ENCODE data around the gene MCTP1. TPM values are rescaled to one million over a fixed set of nuclear protein-coding genes. Genes with fewer than 3 reads are reported as not detected.

The MCTP1 gene
- total RNA-seq, 2 experiments from 2014 or later: not detected

DNA sequence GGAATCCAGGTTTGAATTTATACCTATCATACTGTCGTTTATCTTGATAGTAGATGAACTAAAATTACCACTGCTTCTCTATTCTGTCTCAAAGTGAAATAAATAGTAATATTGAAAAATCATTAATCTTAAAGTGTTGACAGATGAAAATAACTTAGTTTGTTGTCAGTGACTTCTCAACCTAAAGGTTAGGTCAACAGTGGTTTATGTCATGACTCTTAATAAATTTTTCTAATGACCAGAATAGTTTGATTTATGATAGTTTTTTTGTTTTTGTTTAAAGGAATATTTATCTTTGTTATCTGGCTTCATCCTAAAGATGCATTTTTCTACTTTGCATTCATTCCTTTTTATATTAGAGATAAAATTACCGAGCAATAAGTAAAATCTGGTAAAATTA, 585.3 kb downstream of the MCTP1 start:
- peaks cover 2% of the 10 kb centered on the region for H3K36me3 Mint-ChIP-seq (ENCODE audit: low read depth)
- no peak overlapping the region for H3K27ac Mint-ChIP-seq
- no peak for DNase-seq
- no peaks in the 10 kb centered on the region for H3K27me3 Mint-ChIP-seq (ENCODE audit: low read depth)
- no peak overlapping the region for H3K4me3 Mint-ChIP-seq
- H3K4me1 Mint-ChIP-seq (ENCODE audit: low read depth): peaks cover 4% of the 10 kb centered on the region
- H3K9me3 Mint-ChIP-seq: no peaks in the 10 kb centered on the region
- CTCF ChIA-PET: no interaction called here
- intact Hi-C loops (cut with micrococcal nuclease): no loop called here

DNA sequence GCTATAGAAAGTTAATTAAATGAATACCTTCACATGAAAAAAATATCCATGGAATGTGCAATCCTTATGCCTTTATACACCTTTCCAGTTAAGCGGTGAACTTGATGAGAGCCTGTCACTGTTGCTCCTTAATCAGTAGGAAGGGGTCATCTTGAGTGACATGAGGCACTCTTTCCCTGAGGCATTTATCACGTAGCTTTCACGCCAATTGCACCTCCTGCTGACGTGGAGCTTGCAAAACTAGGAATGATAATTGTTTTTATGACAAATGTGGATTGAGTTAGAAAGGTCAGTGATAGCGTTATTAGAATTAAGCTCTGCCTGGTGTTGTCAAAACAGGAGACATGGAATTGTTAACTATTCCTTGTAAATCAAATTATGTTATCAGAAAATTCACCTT, 586.7 kb downstream of the MCTP1 start:
- H3K9me3 Mint-ChIP-seq: no peaks in the 10 kb centered on the region
- CTCF ChIA-PET: interaction anchor here (0.6 kb wide), 1 partner anchor 1021 kb away, joined by 4 read pairs; no protein-coding TSS in a partner anchor
- H3K27me3 Mint-ChIP-seq (ENCODE audit: low read depth): no peaks in the 10 kb centered on the region
- intact Hi-C loops (cut with micrococcal nuclease): no loop called here
- peaks cover 4% of the 10 kb centered on the region for H3K4me1 Mint-ChIP-seq (ENCODE audit: low read depth)
- no peak overlapping the region for H3K4me3 Mint-ChIP-seq
- DNase-seq: no peak
- H3K27ac Mint-ChIP-seq: no peak overlapping the region
- peaks cover 2% of the 10 kb centered on the region for H3K36me3 Mint-ChIP-seq (ENCODE audit: low read depth)

GRCh38 chr5:94694671-94695070, 590.2 kb downstream of the MCTP1 start:
- intact Hi-C loops (cut with micrococcal nuclease): no loop called here
- no peaks in the 10 kb centered on the region for H3K9me3 Mint-ChIP-seq
- no peak overlapping the region for H3K27ac Mint-ChIP-seq
- no peaks in the 10 kb centered on the region for H3K27me3 Mint-ChIP-seq (ENCODE audit: low read depth)
- peaks cover 8% of the 10 kb centered on the region for H3K36me3 Mint-ChIP-seq (ENCODE audit: low read depth)
- CTCF ChIA-PET: no interaction called here
- no peak overlapping the region for H3K4me3 Mint-ChIP-seq
- no peaks in the 10 kb centered on the region for H3K4me1 Mint-ChIP-seq (ENCODE audit: low read depth)
- no peak for DNase-seq

GRCh38 chr5:94693845-94694370, 591.0 kb downstream of the MCTP1 start:
- H3K27me3 Mint-ChIP-seq (ENCODE audit: low read depth): no peaks in the 10 kb centered on the region
- no peak overlapping the region for H3K27ac Mint-ChIP-seq
- no peak for DNase-seq
- no peaks in the 10 kb centered on the region for H3K4me1 Mint-ChIP-seq (ENCODE audit: low read depth)
- no peak overlapping the region for H3K4me3 Mint-ChIP-seq
- intact Hi-C loops (cut with micrococcal nuclease): loop anchor here (1.0 kb wide), 1 partner anchor 169 kb away; no protein-coding TSS in a partner anchor
- peaks cover 10% of the 10 kb centered on the region for H3K36me3 Mint-ChIP-seq (ENCODE audit: low read depth)
- H3K9me3 Mint-ChIP-seq: no peaks in the 10 kb centered on the region
- CTCF ChIA-PET: no interaction called here

DNA sequence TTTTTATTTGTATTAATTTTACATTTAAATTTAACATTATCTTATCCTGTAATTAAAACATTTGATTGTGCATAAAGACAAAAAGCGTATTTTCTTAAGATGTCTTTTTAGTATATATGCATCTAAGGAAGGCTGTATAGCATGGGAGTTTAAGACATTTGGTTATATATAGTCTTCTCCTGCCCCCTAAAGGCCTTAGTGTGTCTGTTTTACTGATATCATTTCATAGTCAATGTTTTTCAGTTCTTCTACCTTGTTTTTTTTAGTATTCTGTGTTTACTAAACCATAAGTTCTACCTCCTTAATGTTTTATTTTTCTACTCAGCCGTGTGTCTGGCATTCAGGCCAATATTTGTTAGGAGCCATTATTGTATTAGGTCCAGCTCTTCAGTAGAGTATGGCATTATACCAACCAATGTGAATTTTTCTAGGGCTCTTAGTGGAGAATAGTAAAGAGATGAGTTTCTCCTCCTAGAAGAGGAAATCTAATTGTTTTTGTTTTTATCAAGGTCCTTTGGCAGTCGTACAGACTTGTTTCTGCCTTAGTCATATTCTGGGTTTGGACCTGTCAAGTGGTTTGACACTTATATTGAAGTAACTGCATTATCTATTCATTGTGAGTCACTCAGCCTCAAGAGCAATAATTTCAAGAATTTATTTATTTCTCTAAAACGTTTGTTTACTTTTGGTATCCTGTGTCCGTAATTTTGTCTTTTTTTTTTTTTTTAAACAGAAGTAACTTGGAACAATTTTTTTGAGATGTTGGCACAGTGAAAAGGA, 591.7 kb downstream of the MCTP1 start:
- Mint-ChIP-seq H3K27ac (no peak overlapping the region), H3K4me3 (no peak overlapping the region), H3K9me3 (no peaks in the 10 kb centered on the region), H3K27me3 (ENCODE audit: low read depth) (no peaks in the 10 kb centered on the region), H3K36me3 (ENCODE audit: low read depth) (peaks cover 16% of the 10 kb centered on the region), H3K4me1 (ENCODE audit: low read depth) (no peaks in the 10 kb centered on the region)
- CTCF ChIA-PET: no interaction called here
- intact Hi-C loops (cut with micrococcal nuclease): loop anchor here (1.0 kb wide), 1 partner anchor 168 kb away; no protein-coding TSS in a partner anchor
- DNase-seq: no peak

DNA sequence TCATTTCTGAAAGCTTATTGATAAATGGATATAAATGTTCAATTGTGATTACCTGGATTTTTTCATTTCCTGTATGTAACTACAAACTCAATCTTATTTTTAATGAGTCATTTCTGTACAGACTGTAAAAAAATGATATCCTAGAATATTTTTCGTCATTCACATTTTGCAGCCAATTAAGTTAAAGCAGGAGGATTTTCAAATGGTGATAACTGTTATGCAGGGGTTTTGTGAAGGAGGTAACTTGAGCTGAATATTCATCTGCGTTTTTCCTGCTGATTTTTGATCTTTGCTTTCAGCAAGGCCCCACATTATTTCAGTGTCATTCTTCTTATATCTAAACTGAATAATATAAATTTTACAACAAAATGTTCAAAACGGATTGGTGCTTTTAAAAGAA, 592.3 kb downstream of the MCTP1 start:
- H3K27me3 Mint-ChIP-seq (ENCODE audit: low read depth): no peaks in the 10 kb centered on the region
- H3K27ac Mint-ChIP-seq: no peak overlapping the region
- H3K9me3 Mint-ChIP-seq: no peaks in the 10 kb centered on the region
- no peak for DNase-seq
- no peak overlapping the region for H3K4me3 Mint-ChIP-seq
- peaks cover 16% of the 10 kb centered on the region for H3K36me3 Mint-ChIP-seq (ENCODE audit: low read depth)
- CTCF ChIA-PET: no interaction called here
- intact Hi-C loops (cut with micrococcal nuclease): no loop called here
- no peaks in the 10 kb centered on the region for H3K4me1 Mint-ChIP-seq (ENCODE audit: low read depth)

DNA sequence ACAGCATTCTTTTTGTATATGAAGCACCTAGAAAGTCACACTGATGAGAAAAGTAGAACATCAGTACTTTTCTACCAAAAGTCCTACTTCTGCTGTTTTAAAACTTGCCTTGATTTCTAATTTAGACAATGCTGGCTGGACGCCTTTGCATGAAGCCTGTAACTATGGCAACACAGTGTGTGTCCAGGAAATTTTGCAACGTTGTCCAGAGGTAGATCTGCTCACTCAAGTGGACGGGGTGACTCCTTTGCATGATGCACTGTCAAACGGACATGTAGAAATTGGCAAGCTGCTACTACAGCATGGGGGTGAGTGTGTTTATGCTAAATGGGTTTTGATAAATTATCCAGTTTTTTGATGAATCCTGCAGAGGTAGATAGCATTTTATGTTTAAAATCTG, 592.9 kb downstream of the MCTP1 start:
- H3K4me3 Mint-ChIP-seq: no peak overlapping the region
- DNase-seq: no peak
- no peaks in the 10 kb centered on the region for H3K4me1 Mint-ChIP-seq (ENCODE audit: low read depth)
- intact Hi-C loops (cut with micrococcal nuclease): no loop called here
- H3K9me3 Mint-ChIP-seq: no peaks in the 10 kb centered on the region
- H3K27ac Mint-ChIP-seq: no peak overlapping the region
- CTCF ChIA-PET: no interaction called here
- H3K27me3 Mint-ChIP-seq (ENCODE audit: low read depth): no peaks in the 10 kb centered on the region
- peaks cover 21% of the 10 kb centered on the region for H3K36me3 Mint-ChIP-seq (ENCODE audit: low read depth)

DNA sequence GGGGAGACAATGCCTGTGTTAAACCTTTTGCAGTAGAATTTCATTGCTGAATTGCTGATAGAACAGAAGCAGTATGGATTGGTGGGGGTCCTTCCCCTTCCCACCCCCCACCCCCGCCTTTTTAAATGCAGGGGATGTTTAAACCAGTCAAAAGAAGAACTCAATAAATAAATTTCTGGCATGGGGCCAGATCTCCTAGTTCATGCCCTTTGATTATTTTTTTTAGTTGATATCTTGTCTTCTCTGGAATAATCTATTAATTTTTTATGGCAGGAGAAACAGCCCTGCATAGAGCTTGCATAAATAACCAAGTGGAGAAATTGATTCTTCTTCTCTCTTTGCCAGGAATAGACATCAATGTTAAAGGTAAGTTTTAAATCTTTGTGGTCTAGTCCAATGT, 593.6 kb downstream of the MCTP1 start:
- CTCF ChIA-PET: no interaction called here
- Mint-ChIP-seq H3K4me1 (ENCODE audit: low read depth) (no peaks in the 10 kb centered on the region), H3K36me3 (ENCODE audit: low read depth) (peaks cover 23% of the 10 kb centered on the region), H3K27ac (no peak overlapping the region), H3K4me3 (no peak overlapping the region), H3K27me3 (ENCODE audit: low read depth) (no peaks in the 10 kb centered on the region), H3K9me3 (no peaks in the 10 kb centered on the region)
- intact Hi-C loops (cut with micrococcal nuclease): no loop called here
- DNase-seq: no peak

DNA sequence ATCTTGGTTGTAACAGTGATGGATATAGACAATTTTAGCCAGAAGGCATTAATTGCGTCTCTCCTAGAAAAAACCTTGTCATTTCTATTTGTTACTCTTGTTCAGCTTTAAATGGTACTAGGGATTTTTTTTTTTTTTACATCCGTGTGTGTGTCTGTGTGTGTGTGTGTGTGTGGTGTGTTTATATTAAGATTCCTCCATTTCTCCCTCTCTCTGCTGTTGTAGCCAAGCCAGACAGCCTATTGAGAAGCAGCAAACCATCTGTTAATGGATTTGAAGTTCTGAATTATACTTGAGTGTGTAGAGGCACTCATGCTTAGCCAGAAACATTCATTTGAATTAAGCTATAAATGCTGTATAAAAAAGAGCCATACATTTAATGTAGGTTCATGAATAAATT, 594.1 kb downstream of the MCTP1 start:
- Mint-ChIP-seq H3K27ac (no peak overlapping the region), H3K4me3 (no peak overlapping the region), H3K27me3 (ENCODE audit: low read depth) (no peaks in the 10 kb centered on the region), H3K4me1 (ENCODE audit: low read depth) (no peaks in the 10 kb centered on the region), H3K9me3 (no peaks in the 10 kb centered on the region), H3K36me3 (ENCODE audit: low read depth) (peaks cover 25% of the 10 kb centered on the region)
- DNase-seq: no peak
- CTCF ChIA-PET: no interaction called here
- intact Hi-C loops (cut with micrococcal nuclease): no loop called here

DNA sequence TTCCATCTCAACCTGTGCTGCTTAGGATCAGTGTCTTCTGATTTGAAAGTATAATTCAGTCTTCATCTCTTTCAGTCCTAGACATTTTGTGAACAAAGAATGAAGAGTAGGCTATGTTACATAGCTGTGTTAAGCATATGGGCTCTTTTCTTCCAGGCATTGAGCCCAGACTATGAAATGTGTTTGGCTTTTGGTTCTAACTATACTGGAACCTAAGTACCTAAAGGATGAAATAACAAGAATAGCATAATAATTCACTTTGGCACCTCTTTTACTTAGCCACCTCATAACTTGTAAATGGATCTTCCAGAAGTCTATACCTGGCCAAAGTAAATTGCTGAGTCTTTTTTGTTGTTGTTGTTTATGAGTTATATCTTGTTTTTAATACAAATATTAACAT, 595.0 kb downstream of the MCTP1 start:
- Mint-ChIP-seq H3K36me3 (ENCODE audit: low read depth) (peaks cover 28% of the 10 kb centered on the region), H3K27ac (no peak overlapping the region), H3K27me3 (ENCODE audit: low read depth) (no peaks in the 10 kb centered on the region), H3K4me1 (ENCODE audit: low read depth) (no peaks in the 10 kb centered on the region), H3K4me3 (no peak overlapping the region), H3K9me3 (no peaks in the 10 kb centered on the region)
- CTCF ChIA-PET: no interaction called here
- DNase-seq: no peak
- intact Hi-C loops (cut with micrococcal nuclease): no loop called here

GRCh38 chr5:94682814-94683520, 601.9 kb downstream of the MCTP1 start:
- Mint-ChIP-seq H3K4me3 (no peak overlapping the region), H3K4me1 (ENCODE audit: low read depth) (no peaks in the 10 kb centered on the region), H3K27ac (no peak overlapping the region), H3K36me3 (ENCODE audit: low read depth) (peaks cover 32% of the 10 kb centered on the region), H3K27me3 (ENCODE audit: low read depth) (no peaks in the 10 kb centered on the region), H3K9me3 (no peaks in the 10 kb centered on the region)
- no peak for DNase-seq
- intact Hi-C loops (cut with micrococcal nuclease): no loop called here
- CTCF ChIA-PET: no interaction called here

GRCh38 chr5:94675965-94676618, 608.8 kb downstream of the MCTP1 start:
- Mint-ChIP-seq H3K4me3 (no peak overlapping the region), H3K27me3 (ENCODE audit: low read depth) (no peaks in the 10 kb centered on the region), H3K9me3 (no peaks in the 10 kb centered on the region), H3K4me1 (ENCODE audit: low read depth) (no peaks in the 10 kb centered on the region), H3K27ac (no peak overlapping the region), H3K36me3 (ENCODE audit: low read depth) (peaks cover 9% of the 10 kb centered on the region)
- no peak for DNase-seq
- CTCF ChIA-PET: no interaction called here
- intact Hi-C loops (cut with micrococcal nuclease): no loop called here

Measured in activated naive CD4-positive, alpha-beta T cell treated with anti-CD3 and anti-CD28 coated beads for 36 hours (primary cell).